ENCODE results near the gene DPM2. TPM values are rescaled to one million over a fixed set of nuclear protein-coding genes. Genes with fewer than 3 reads are reported as not detected.
A peak's percentile ranks its signal among the peaks of the same experiment; 100 is the strongest.

Gene DPM2
- total RNA-seq, 4 donors from 2014 or later, result 6.6 to 13.3 (median 8.5) TPM

- WGBS, result 96% methylated on average over 1 of the region's 1 CpG
- H3K4me3 ChIP-seq, result no peak overlapping the region
- no peak for TF ChIP-seq CTCF (IDR thresholded peaks at IDR 0.05)
- no peak for TF ChIP-seq EP300 (IDR thresholded peaks at IDR 0.05)
- no peak for TF ChIP-seq POLR2AphosphoS5 (IDR thresholded peaks at IDR 0.05)
- no peak for TF ChIP-seq POLR2A (IDR thresholded peaks at IDR 0.05; ENCODE audit: low read depth)
- H3K9me3 ChIP-seq, result no peaks in the 10 kb centered on the region
- peaks cover 51 to 79% (median 73%) of the 10 kb centered on the region in 4 donors for H3K4me1 ChIP-seq
- no peak for DNase-seq (ENCODE audit: extremely low spot score)
- H3K36me3 ChIP-seq, result no peaks in the 10 kb centered on the region
- H3K27me3 ChIP-seq, result no peaks in the 10 kb centered on the region
- intact Hi-C loops (cut with DNase I), result no loop called here
- H3K27ac ChIP-seq (replicated peaks in 1 of 4), result peak overlapping the region in 2 of 4 donors; percentile 96 to 97
Observed at GRCh38 chr9:127958728-127959127, 21.1 kb upstream of the DPM2 start.

GRCh38 chr9:127955294-127956015, 17.8 kb upstream of the DPM2 start:
- peak overlapping the region; percentile 58 to 75 (median 66) for H3K27ac ChIP-seq (replicated peaks in 1 of 4)
- H3K36me3 ChIP-seq, result no peaks in the 10 kb centered on the region
- H3K9me3 ChIP-seq, result no peaks in the 10 kb centered on the region
- no peak overlapping the region for H3K4me3 ChIP-seq
- 49% methylated on average over 6 of the region's 12 CpGs for WGBS
- intact Hi-C loops (cut with DNase I), result no loop called here
- peaks cover 45 to 76% (median 70%) of the 10 kb centered on the region in 4 donors for H3K4me1 ChIP-seq
- DNase-seq (ENCODE audit: extremely low spot score), result no peak
- TF ChIP-seq POLR2A (IDR thresholded peaks at IDR 0.05; ENCODE audit: low read depth) (no peak), CTCF (IDR thresholded peaks at IDR 0.05) (peak; percentile 28 to 45 (median 44)), EP300 (IDR thresholded peaks at IDR 0.05) (no peak), POLR2AphosphoS5 (IDR thresholded peaks at IDR 0.05) (peak; percentile 80 to 83)
- H3K27me3 ChIP-seq, result no peaks in the 10 kb centered on the region

- H3K9me3 ChIP-seq, result no peaks in the 10 kb centered on the region
- peak overlapping the region; percentile 58 to 75 (median 66) for H3K27ac ChIP-seq (replicated peaks in 1 of 4)
- WGBS, result 56% methylated on average over 6 of the region's 13 CpGs
- H3K27me3 ChIP-seq, result no peaks in the 10 kb centered on the region
- intact Hi-C loops (cut with DNase I), result no loop called here
- H3K36me3 ChIP-seq, result peaks cover 0 to 4% (median 0%) of the 10 kb centered on the region in 4 donors
- no peak for TF ChIP-seq CTCF (IDR thresholded peaks at IDR 0.05)
- TF ChIP-seq POLR2A (IDR thresholded peaks at IDR 0.05; ENCODE audit: low read depth), result no peak
- no peak for TF ChIP-seq EP300 (IDR thresholded peaks at IDR 0.05)
- no peak for TF ChIP-seq POLR2AphosphoS5 (IDR thresholded peaks at IDR 0.05)
- no peak for DNase-seq (ENCODE audit: extremely low spot score)
- H3K4me3 ChIP-seq, result no peak overlapping the region
- peaks cover 45 to 76% (median 70%) of the 10 kb centered on the region in 4 donors for H3K4me1 ChIP-seq
Observed at GRCh38 chr9:127954831-127955293, 17.2 kb upstream of the DPM2 start.

- no peaks in the 10 kb centered on the region for H3K9me3 ChIP-seq
- H3K4me3 ChIP-seq, result no peak overlapping the region
- intact Hi-C loops (cut with DNase I), result no loop called here
- no peaks in the 10 kb centered on the region for H3K27me3 ChIP-seq
- 88% methylated on average over 17 of the region's 17 CpGs for WGBS
- H3K4me1 ChIP-seq, result peaks cover 51 to 73% (median 70%) of the 10 kb centered on the region in 4 donors
- TF ChIP-seq POLR2A (IDR thresholded peaks at IDR 0.05; ENCODE audit: low read depth) (no peak), POLR2AphosphoS5 (IDR thresholded peaks at IDR 0.05) (no peak), CTCF (IDR thresholded peaks at IDR 0.05) (no peak), EP300 (IDR thresholded peaks at IDR 0.05) (no peak)
- H3K27ac ChIP-seq (replicated peaks in 1 of 4), result peak overlapping the region; percentile 58 to 75 (median 66)
- H3K36me3 ChIP-seq, result peaks cover 0 to 10% (median 0%) of the 10 kb centered on the region in 4 donors
- no peak for DNase-seq (ENCODE audit: extremely low spot score)
Observed at GRCh38 chr9:127953768-127954505, 16.3 kb upstream of the DPM2 start.
